Raji (cell line): ENCODE results near the gene C19orf73.

ENCODE experiments used
- POLR2A ChIP-seq: IDR thresholded peaks from 2 replicates; pipeline ENCODE4 v1.6.1; 2011; ENCODE audit warnings: low read depth, low read length, control low read depth; ENCODE audit not compliant: insufficient read depth

The C19orf73 gene

GRCh38 chr19:49116544-49116943 is 2.4 kb downstream of the C19orf73 start:
- 0 out of 2 replicates have a peak, but pooled peaks have one; percentile 3 for TF ChIP-seq POLR2A

- TF ChIP-seq POLR2A, result no peak
These were observed 4.1 kb downstream of the C19orf73 start for GRCh38 chr19:49114630-49115363.

GRCh38 chr19:49113762-49114629 is 4.9 kb downstream of the C19orf73 start, which contains the start of gene LIN7B:
LIN7B (plus strand) TSS chr19:49114370; CDS start chr19:49114405, 35 bp downstream.
- TF ChIP-seq POLR2A, result peak; percentile 79

GRCh38 chr19:49111218-49111998 is 7.5 kb downstream of the C19orf73 start:
- TF ChIP-seq POLR2A, result no peak

- TF ChIP-seq POLR2A, result no peak
These were observed 8.4 kb downstream of the C19orf73 start for GRCh38 chr19:49110567-49110966.

- no peak for TF ChIP-seq POLR2A
These were observed 9.2 kb downstream of the C19orf73 start for GRCh38 chr19:49109569-49110233.

GRCh38 chr19:49109051-49109450 is 9.9 kb downstream of the C19orf73 start:
- TF ChIP-seq POLR2A, result no peak

- no peak for TF ChIP-seq POLR2A
These were observed 11.1 kb downstream of the C19orf73 start for GRCh38 chr19:49107625-49108459.

- TF ChIP-seq POLR2A, result no peak
These were observed 12.3 kb downstream of the C19orf73 start for GRCh38 chr19:49106648-49107135.

GRCh38 chr19:49104229-49104864 is 14.6 kb downstream of the C19orf73 start:
- TF ChIP-seq POLR2A, result no peak

- TF ChIP-seq POLR2A, result no peak
These were observed 15.4 kb downstream of the C19orf73 start for GRCh38 chr19:49103331-49104085.

GRCh38 chr19:49102303-49102702 is 16.6 kb downstream of the C19orf73 start:
- no peak for TF ChIP-seq POLR2A

GRCh38 chr19:49101160-49101559 is 17.8 kb downstream of the C19orf73 start:
- no peak for TF ChIP-seq POLR2A

- no peak for TF ChIP-seq POLR2A
These were observed 20.1 kb downstream of the C19orf73 start for GRCh38 chr19:49098795-49099194.
